Activated CD8-positive, alpha-beta T cell treated with anti-CD3 and anti-CD28 coated beads for 36 hours (primary cell): ENCODE results near the gene RNF220. TPM values are rescaled to one million over a fixed set of nuclear protein-coding genes. Genes with fewer than 3 reads are reported as not detected.

Source experiments
- ATAC-seq: fragments of 200-7000 bp; cut with Tn5 transposase; one replicate; pipeline ENCODE4 v1.10.0; 2021; ENCODE audit warnings: mild to moderate bottlenecking, moderate library complexity
- CTCF ChIA-PET: fragments of 350-600 bp; sonication (Branson Sonifier 250); formaldehyde crosslinking; loops from one replicate; lab custom pipeline; 2021; ENCODE audit warnings: antibody characterized with exemption; lab: Charles Lee
- POLR2A ChIA-PET: fragments of 350-600 bp; sonication (Branson Sonifier 250); formaldehyde crosslinking; loops from one replicate; lab custom pipeline; 2021; ENCODE audit warnings: antibody characterized with exemption; lab: Charles Lee
- DNase-seq: peaks from one replicate; pipeline ENCODE4 v3.0.0-alpha.2; 2020
- H3K27ac Mint-ChIP-seq: one replicate; pipeline ENCODE4 v1.8.0; 2021; ENCODE audit warnings: mild to moderate bottlenecking, mixed read lengths
- H3K27me3 Mint-ChIP-seq: one replicate; pipeline ENCODE4 v1.8.0; 2021; ENCODE audit warnings: mixed read lengths
- H3K36me3 Mint-ChIP-seq: one replicate; pipeline ENCODE4 v1.8.0; 2021; ENCODE audit warnings: low read depth, mixed read lengths
- H3K4me1 Mint-ChIP-seq: one replicate; pipeline ENCODE4 v1.8.0; 2021; ENCODE audit warnings: low read depth, mixed read lengths
- H3K4me3 Mint-ChIP-seq: one replicate; pipeline ENCODE4 v1.8.0; 2021; ENCODE audit warnings: mild to moderate bottlenecking, moderate library complexity, mixed read lengths
- H3K9me3 Mint-ChIP-seq: one replicate; pipeline ENCODE4 v1.8.0; 2021; ENCODE audit warnings: mixed read lengths
- CTCF ChIP-seq: fragments of 200-600 bp; IDR thresholded peaks from one replicate; pipeline ENCODE4 v1.8.0; 2022; ENCODE audit warnings: antibody characterized with exemption, mild to moderate bottlenecking
- intact Hi-C: fragments of 100-400 bp; cut with micrococcal nuclease; formaldehyde crosslinking; loops from one replicate; pipeline ENCODE4 v1.10.0; 2022
- total RNA-seq, 2 experiments: library from RNA; stranded (reverse); gene quantifications; one replicate each; pipeline ENCODE4 v1.2.3, GENCODE V29; 2021

Gene RNF220
- total RNA-seq, 2 experiments from 2014 or later: 71.9 to 79.1 TPM

GRCh38 chr1:44409757-44410156 lies 4.7 kb downstream of the RNF220 start:
- ChIA-PET POLR2A (no interaction called here), CTCF (interaction anchor here (1.4 to 1.8 kb wide), 4 partner anchors 12 to 243 kb away, joined by 4 to 6 read pairs (median 5); no protein-coding TSS in a partner anchor)
- DNase-seq (no peak), ATAC-seq (no peak)
- Mint-ChIP-seq H3K27ac (no peak overlapping the region), H3K4me3 (no peak overlapping the region), H3K27me3 (peaks cover 42% of the 10 kb centered on the region), H3K4me1 (peaks cover 12% of the 10 kb centered on the region), H3K9me3 (no peaks in the 10 kb centered on the region), H3K36me3 (no peaks in the 10 kb centered on the region)
- intact Hi-C loops: no loop called here
- TF ChIP-seq CTCF: no peak

DNA sequence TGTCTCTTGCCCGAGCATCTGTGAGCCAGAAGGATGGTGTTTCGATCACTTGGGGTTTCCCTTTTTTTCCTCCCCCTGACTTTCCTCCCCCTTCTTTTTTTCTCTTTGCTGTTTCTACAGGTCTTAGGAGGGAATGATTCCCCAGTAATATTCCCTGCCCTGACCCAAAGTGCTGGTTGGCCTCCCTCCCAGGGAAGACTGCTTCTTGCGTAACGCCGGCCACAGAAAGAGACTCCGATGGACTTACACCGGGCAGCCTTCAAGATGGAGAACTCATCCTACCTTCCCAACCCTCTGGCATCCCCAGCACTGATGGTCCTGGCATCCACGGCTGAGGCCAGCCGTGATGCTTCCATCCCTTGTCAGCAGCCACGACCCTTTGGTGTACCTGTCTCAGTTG lies 6.8 kb downstream of the RNF220 start:
- Mint-ChIP-seq H3K36me3 (no peaks in the 10 kb centered on the region), H3K4me3 (no peak overlapping the region), H3K9me3 (no peaks in the 10 kb centered on the region), H3K4me1 (no peaks in the 10 kb centered on the region), H3K27me3 (peaks cover 50% of the 10 kb centered on the region), H3K27ac (no peak overlapping the region)
- TF ChIP-seq CTCF: no peak
- ChIA-PET CTCF (interaction anchor here (1.4 kb wide), 1 partner anchor 182 kb away, joined by 3 read pairs; no protein-coding TSS in a partner anchor), POLR2A (no interaction called here)
- DNase-seq (no peak), ATAC-seq (no peak)
- intact Hi-C loops: no loop called here

DNA sequence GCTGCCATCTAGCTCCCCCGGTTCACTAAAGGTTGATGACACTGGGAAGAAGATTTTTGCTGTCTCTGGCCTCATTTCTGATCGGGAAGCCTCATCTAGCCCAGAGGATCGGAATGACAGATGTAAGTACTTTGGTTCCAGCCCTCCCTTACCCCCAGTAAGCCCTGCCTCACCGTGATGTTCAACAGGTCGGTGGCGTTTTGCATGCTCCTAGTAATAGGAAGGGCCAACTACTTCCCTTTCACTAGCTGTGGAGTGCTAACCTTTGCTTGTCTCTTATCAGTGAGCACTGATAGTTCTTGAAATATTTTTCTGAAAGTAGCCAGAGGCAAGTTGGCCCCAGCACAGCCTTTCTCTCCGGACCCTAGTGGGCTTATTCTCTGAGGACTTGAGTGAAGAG lies 7.5 kb downstream of the RNF220 start:
- no peak for ATAC-seq

GRCh38 chr1:44413740-44414139 lies 8.7 kb downstream of the RNF220 start:
- no peaks in the 10 kb centered on the region for H3K36me3 Mint-ChIP-seq
- intact Hi-C loops: no loop called here
- no peaks in the 10 kb centered on the region for H3K9me3 Mint-ChIP-seq
- ATAC-seq (no peak), DNase-seq (no peak)
- POLR2A ChIA-PET: no interaction called here
- H3K27ac Mint-ChIP-seq: no peak overlapping the region
- TF ChIP-seq CTCF: no peak
- CTCF ChIA-PET: interaction anchor here (1.2 kb wide), 1 partner anchor 13 kb away, joined by 3 read pairs; no protein-coding TSS in a partner anchor
- H3K4me1 Mint-ChIP-seq: peaks cover 3% of the 10 kb centered on the region
- peaks cover 49% of the 10 kb centered on the region for H3K27me3 Mint-ChIP-seq
- no peak overlapping the region for H3K4me3 Mint-ChIP-seq

More for the DNA sequence above, 7.5 kb downstream of the RNF220 start:
- H3K9me3 Mint-ChIP-seq: no peaks in the 10 kb centered on the region
- TF ChIP-seq CTCF: no peak
- POLR2A ChIA-PET: no interaction called here
- no peak overlapping the region for H3K27ac Mint-ChIP-seq
- DNase-seq: no peak
- peaks cover 55% of the 10 kb centered on the region for H3K27me3 Mint-ChIP-seq
- H3K36me3 Mint-ChIP-seq: no peaks in the 10 kb centered on the region
- CTCF ChIA-PET: no interaction called here
- peaks cover 3% of the 10 kb centered on the region for H3K4me1 Mint-ChIP-seq
- H3K4me3 Mint-ChIP-seq: no peak overlapping the region
- intact Hi-C loops: no loop called here

GRCh38 chr1:44415013-44415412 lies 10.0 kb downstream of the RNF220 start:
- no peaks in the 10 kb centered on the region for H3K9me3 Mint-ChIP-seq

More at GRCh38 chr1:44415013-44415412, 10.0 kb downstream of the RNF220 start:
- CTCF ChIA-PET: no interaction called here
- no peak for TF ChIP-seq CTCF
- Mint-ChIP-seq H3K27ac (no peak overlapping the region), H3K4me3 (no peak overlapping the region), H3K27me3 (peaks cover 49% of the 10 kb centered on the region), H3K4me1 (peaks cover 3% of the 10 kb centered on the region), H3K36me3 (no peaks in the 10 kb centered on the region)
- ATAC-seq: no peak
- POLR2A ChIA-PET: no interaction called here
- intact Hi-C loops: no loop called here
- DNase-seq: no peak
